SK-N-MC (cell line): Measurements from ENCODE around the gene GIPC3.
"Not testable (repeated sequence)": the region's sequence is repeated elsewhere in the genome, so short reads cannot be mapped to it uniquely, and the experiment has no call there.

Experiments used
- DNase-seq: peaks from one replicate; pipeline ENCODE4 v3.0.0-alpha.2; 2011; ENCODE audit warnings: low read depth, low spot score
- H3K27ac ChIP-seq: fragments of 200-600 bp; sonication (generic); 2 replicates; pipeline ENCODE4 v1.5.1; 2016; ENCODE audit warnings: mixed run types
- H3K36me3 ChIP-seq: fragments of 200-600 bp; sonication (generic); 2 replicates; pipeline ENCODE4 v1.6.1; 2017; ENCODE audit warnings: antibody characterized with exemption, low read length, mixed read lengths; ENCODE audit not compliant: insufficient read depth
- H3K4me3 ChIP-seq: fragments of 200-600 bp; sonication (generic); 2 replicates; pipeline ENCODE4 v1.5.1; 2016
- H3K9ac ChIP-seq: fragments of 200-600 bp; sonication (generic); 2 replicates; pipeline ENCODE4 v1.8.0; 2017; ENCODE audit warnings: mixed run types, mixed read lengths; ENCODE audit not compliant: insufficient read length
- H3K9me3 ChIP-seq: fragments of 200-600 bp; sonication (generic); 2 replicates; pipeline ENCODE4 v1.6.1; 2017; ENCODE audit warnings: low read depth, mild to moderate bottlenecking, antibody characterized with exemption, low read length, moderate library complexity, mixed read lengths
- EZH2 ChIP-seq: fragments of 200-600 bp; sonication (generic); IDR thresholded peaks from one replicate; pipeline ENCODE4 v1.6.1; 2017; ENCODE audit warnings: antibody characterized with exemption
- FOXP2 ChIP-seq: optimal IDR thresholded peaks from 2 replicates; pipeline ENCODE3; 2011; ENCODE audit warnings: mild to moderate bottlenecking, moderate library complexity; ENCODE audit not compliant: insufficient read depth; ENCODE audit errors: extremely low read length, control extremely low read depth
- POLR2AphosphoS5 ChIP-seq: IDR thresholded peaks from 2 replicates; pipeline ENCODE4 v1.6.1; 2012; ENCODE audit warnings: mild to moderate bottlenecking, low read depth, low read length, borderline replicate concordance

Gene GIPC3

GRCh38 chr19:3621689-3622088, 36.4 kb downstream of the GIPC3 start:
- Histone ChIP-seq H3K27ac (no peak overlapping the region), H3K9ac (no peak overlapping the region), H3K36me3 (peaks cover 3% of the 10 kb centered on the region; the same call in 1 of the 2 replicates), H3K9me3 (no peaks in the 10 kb centered on the region), H3K4me3 (no peak overlapping the region)
- no peak for DNase-seq
- no peak for TF ChIP-seq POLR2AphosphoS5
- TF ChIP-seq EZH2: no peak
- TF ChIP-seq FOXP2: no peak

- Histone ChIP-seq H3K9ac (no peak overlapping the region), H3K4me3 (no peak overlapping the region), H3K9me3 (no peaks in the 10 kb centered on the region), H3K36me3 (peaks cover 3% of the 10 kb centered on the region; the same call in 1 of the 2 replicates), H3K27ac (no peak overlapping the region)
- no peak for TF ChIP-seq POLR2AphosphoS5
- no peak for TF ChIP-seq FOXP2
- no peak for TF ChIP-seq EZH2
- no peak for DNase-seq
These were observed 36.9 kb downstream of the GIPC3 start for GRCh38 chr19:3622224-3622623.

GRCh38 chr19:3623716-3624115, 38.4 kb downstream of the GIPC3 start:
- no peak for DNase-seq
- no peak overlapping the region for H3K9ac ChIP-seq
- H3K4me3 ChIP-seq: no peak overlapping the region
- peaks cover 3% of the 10 kb centered on the region; the same call in 1 of the 2 replicates for H3K36me3 ChIP-seq
- no peak overlapping the region for H3K27ac ChIP-seq
- TF ChIP-seq POLR2AphosphoS5 (no peak), FOXP2 (no peak), EZH2 (no peak)
- H3K9me3 ChIP-seq: no peaks in the 10 kb centered on the region

- peak overlapping the region; percentile 99 for H3K4me3 ChIP-seq
- peaks cover 3% of the 10 kb centered on the region; the same call in 1 of the 2 replicates for H3K36me3 ChIP-seq
- 0 out of 2 replicates have a peak overlapping the region, but pooled peaks have one; percentile 96 for H3K27ac ChIP-seq
- H3K9me3 ChIP-seq: no peaks in the 10 kb centered on the region
- H3K9ac ChIP-seq: peak overlapping the region; percentile 97
- TF ChIP-seq EZH2 (no peak), POLR2AphosphoS5 (no peak), FOXP2 (no peak)
- no peak for DNase-seq
These were observed 40.8 kb downstream of the GIPC3 start for GRCh38 chr19:3625996-3626472.

- TF ChIP-seq FOXP2 (no peak), EZH2 (no peak), POLR2AphosphoS5 (peak; percentile 91)
- Histone ChIP-seq H3K4me3 (peak within 1 kb of the TSS; percentile 99), H3K36me3 (peaks cover 3% of the 10 kb centered on the region; the same call in 1 of the 2 replicates), H3K9me3 (no peaks in the 10 kb centered on the region), H3K9ac (peak within 1 kb of the TSS; percentile 97), H3K27ac (peak within 1 kb of the TSS; percentile 96)
- peak; percentile 87 for DNase-seq
These were observed 41.4 kb downstream of the GIPC3 start, which contains the start of gene CACTIN for GRCh38 chr19:3626473-3627350. Gene CACTIN (minus strand): TSS chr19:3626790. CDS start chr19:3626762, 28 bp downstream.

GRCh38 chr19:3627351-3627723, 42.1 kb downstream of the GIPC3 start:
- DNase-seq: no peak
- peak overlapping the region; percentile 99 for H3K4me3 ChIP-seq
- H3K9me3 ChIP-seq: no peaks in the 10 kb centered on the region
- peaks cover 3% of the 10 kb centered on the region; the same call in 1 of the 2 replicates for H3K36me3 ChIP-seq
- no peak overlapping the region for H3K9ac ChIP-seq
- H3K27ac ChIP-seq: no peak overlapping the region
- TF ChIP-seq FOXP2 (no peak), POLR2AphosphoS5 (no peak), EZH2 (no peak)

- DNase-seq, H3K9ac ChIP-seq, H3K36me3 ChIP-seq, H3K27ac ChIP-seq, H3K4me3 ChIP-seq, H3K9me3 ChIP-seq: not testable (repeated sequence)
These were observed 43.5 kb downstream of the GIPC3 start for GRCh38 chr19:3628766-3629165.

GRCh38 chr19:3631053-3631861, 46.0 kb downstream of the GIPC3 start:
- Histone ChIP-seq H3K27ac (no peak overlapping the region), H3K9me3 (no peaks in the 10 kb centered on the region), H3K9ac (no peak overlapping the region), H3K36me3 (no peaks in the 10 kb centered on the region), H3K4me3 (no peak overlapping the region)
- TF ChIP-seq EZH2 (no peak), FOXP2 (no peak), POLR2AphosphoS5 (no peak)
- no peak for DNase-seq

- no peak for TF ChIP-seq EZH2
- TF ChIP-seq POLR2AphosphoS5: no peak
- no peak for TF ChIP-seq FOXP2
These were observed 46.8 kb downstream of the GIPC3 start for GRCh38 chr19:3632098-3632497.

More at GRCh38 chr19:3632098-3632497, 46.8 kb downstream of the GIPC3 start:
- Histone ChIP-seq H3K9me3 (no peaks in the 10 kb centered on the region), H3K27ac (no peak overlapping the region), H3K36me3 (no peaks in the 10 kb centered on the region), H3K4me3 (no peak overlapping the region), H3K9ac (no peak overlapping the region)
- DNase-seq: no peak
